GM12892 (cell line): Measurements from ENCODE around the gene DBX1.

Source experiments
- POLR2A ChIP-seq: IDR thresholded peaks from 2 replicates; pipeline ENCODE4 v1.6.1; 2011; ENCODE audit warnings: low read depth, low read length, control low read depth
- POLR2AphosphoS5 ChIP-seq: IDR thresholded peaks from 2 replicates; pipeline ENCODE4 v1.6.1; 2011; ENCODE audit warnings: low read depth, low read length, control low read depth

GRCh38 chr11:20208622-20209111 is 48.4 kb upstream of the DBX1 start:
- TF ChIP-seq POLR2A, result no peak
- no peak for TF ChIP-seq POLR2AphosphoS5
